OCI-LY7 (cell line): ENCODE results near the gene MUL1.

Source experiments
- EZH2phosphoT487 ChIP-seq: fragments of 200-600 bp; sonication (generic); IDR thresholded peaks from 2 replicates; pipeline ENCODE4 v1.6.1; 2018; ENCODE audit warnings: low read depth, borderline replicate concordance, mild to moderate bottlenecking, mixed run types, antibody characterized with exemption, low read length, moderate library complexity, mixed read lengths
- TF ChIP-seq, protein P1 (sequence below): fragments of 200-600 bp; sonication (generic); conservative IDR thresholded peaks from 2 replicates; pipeline ENCODE4 v1.5.1; 2014; ENCODE audit warnings: mild to moderate bottlenecking, antibody characterized with exemption, low read length, moderate library complexity, mixed read lengths

DNA sequence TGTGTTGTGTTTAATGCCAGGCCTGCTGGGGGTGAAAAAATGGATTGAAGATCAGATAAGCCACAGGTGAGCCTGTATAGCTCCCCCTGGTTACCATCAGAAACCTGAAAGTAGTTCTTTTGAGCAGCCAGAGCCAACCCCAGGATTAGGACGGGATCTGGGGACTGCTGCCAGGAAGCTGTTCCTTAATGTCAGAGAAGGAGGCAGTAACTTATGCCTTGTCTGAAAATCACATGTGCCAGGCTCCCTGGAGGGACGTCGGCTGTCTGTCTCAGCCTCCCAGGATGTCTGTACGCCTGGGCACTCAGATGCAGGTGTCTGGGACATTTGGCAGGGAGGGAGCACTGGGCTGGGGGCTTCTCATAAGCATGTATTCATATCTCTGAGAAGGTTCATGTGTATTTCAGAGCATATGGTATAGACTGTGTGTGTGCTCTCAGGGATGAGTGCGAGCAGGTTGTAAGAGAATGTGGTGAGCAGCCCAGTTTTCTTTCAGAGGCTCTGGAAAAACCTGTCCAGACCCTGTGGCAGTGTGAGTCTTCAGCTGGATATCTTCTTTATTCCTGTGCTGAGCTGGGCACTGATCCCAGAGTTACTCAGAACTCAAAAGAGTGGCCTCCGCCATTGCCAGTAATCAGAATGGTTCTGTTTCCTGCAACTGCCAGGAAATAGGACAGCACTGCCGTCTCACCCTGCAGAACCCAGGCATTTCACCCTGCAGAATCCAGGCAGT, 47.2 kb upstream of the MUL1 start:
- no peak for TF ChIP-seq EZH2phosphoT487
- TF ChIP-seq, protein P1, sequence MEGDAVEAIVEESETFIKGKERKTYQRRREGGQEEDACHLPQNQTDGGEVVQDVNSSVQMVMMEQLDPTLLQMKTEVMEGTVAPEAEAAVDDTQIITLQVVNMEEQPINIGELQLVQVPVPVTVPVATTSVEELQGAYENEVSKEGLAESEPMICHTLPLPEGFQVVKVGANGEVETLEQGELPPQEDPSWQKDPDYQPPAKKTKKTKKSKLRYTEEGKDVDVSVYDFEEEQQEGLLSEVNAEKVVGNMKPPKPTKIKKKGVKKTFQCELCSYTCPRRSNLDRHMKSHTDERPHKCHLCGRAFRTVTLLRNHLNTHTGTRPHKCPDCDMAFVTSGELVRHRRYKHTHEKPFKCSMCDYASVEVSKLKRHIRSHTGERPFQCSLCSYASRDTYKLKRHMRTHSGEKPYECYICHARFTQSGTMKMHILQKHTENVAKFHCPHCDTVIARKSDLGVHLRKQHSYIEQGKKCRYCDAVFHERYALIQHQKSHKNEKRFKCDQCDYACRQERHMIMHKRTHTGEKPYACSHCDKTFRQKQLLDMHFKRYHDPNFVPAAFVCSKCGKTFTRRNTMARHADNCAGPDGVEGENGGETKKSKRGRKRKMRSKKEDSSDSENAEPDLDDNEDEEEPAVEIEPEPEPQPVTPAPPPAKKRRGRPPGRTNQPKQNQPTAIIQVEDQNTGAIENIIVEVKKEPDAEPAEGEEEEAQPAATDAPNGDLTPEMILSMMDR = no peak
